GM19035 (cell line): ENCODE data around the gene GPR146.

Source experiments
- ATAC-seq: cut with Tn5 transposase; IDR thresholded peaks from one replicate; pipeline ENCODE4 v1.9.1; 2021; ENCODE audit not compliant: unreplicated experiment

The GPR146 gene

GRCh38 chr7:1041551-1042491 is 2.5 kb upstream of the GPR146 start:
- no peak for ATAC-seq

- ATAC-seq = no peak
Observed at GRCh38 chr7:1042492-1042833, 1.9 kb upstream of the GPR146 start.

GRCh38 chr7:1043552-1044188 is 676 bp upstream of the GPR146 start:
- ATAC-seq = no peak

GRCh38 chr7:1045069-1046063 is 1.0 kb downstream of the GPR146 start:
- no peak for ATAC-seq

- ATAC-seq = no peak
Observed at GRCh38 chr7:1046722-1047679, 2.7 kb downstream of the GPR146 start.

GRCh38 chr7:1049006-1049741 is 4.8 kb downstream of the GPR146 start:
- ATAC-seq = no peak

- ATAC-seq = no peak
Observed at GRCh38 chr7:1049801-1050200, 5.5 kb downstream of the GPR146 start.

GRCh38 chr7:1050254-1050906 is 6.0 kb downstream of the GPR146 start:
- ATAC-seq = no peak

- ATAC-seq = no peak
Observed at GRCh38 chr7:1050956-1051690, 6.8 kb downstream of the GPR146 start.

- ATAC-seq = no peak
Observed at GRCh38 chr7:1052031-1052818, 7.9 kb downstream of the GPR146 start.

- ATAC-seq = no peak
Observed at GRCh38 chr7:1053002-1053411, 8.7 kb downstream of the GPR146 start.

- ATAC-seq = no peak
Observed at GRCh38 chr7:1053816-1054370, 9.5 kb downstream of the GPR146 start.

- no peak for ATAC-seq
Observed at GRCh38 chr7:1054438-1054837, 10.1 kb downstream of the GPR146 start.

GRCh38 chr7:1054861-1055450 is 10.6 kb downstream of the GPR146 start:
- no peak for ATAC-seq

GRCh38 chr7:1055491-1055955 is 11.2 kb downstream of the GPR146 start:
- no peak for ATAC-seq

GRCh38 chr7:1055956-1056784 is 11.8 kb downstream of the GPR146 start:
- ATAC-seq = no peak
